PC-9 (cell line): ENCODE results near the gene AGL. TPM values are rescaled to one million over a fixed set of nuclear protein-coding genes. Genes with fewer than 3 reads are reported as not detected.

Experiments
- total RNA-seq: library from RNA; stranded (reverse); gene quantifications from 2 replicates; pipeline ENCODE4 v1.2.3, GENCODE V29; 2021

AGL gene
- total RNA-seq, 1 experiment from 2014 or later = 15.7 TPM

Other genes with a start within 250 kb of the AGL start
- gene PALMD, start 204.2 kb upstream of the AGL start, total RNA-seq = 0.68 and 1.2 TPM in 2 replicates
- gene FRRS1, start 83.7 kb upstream of the AGL start, total RNA-seq = 4.1 and 7.3 TPM in 2 replicates
- gene SLC35A3, start 119.6 kb downstream of the AGL start, total RNA-seq = 22.9 and 23.5 TPM in 2 replicates